ENCODE measurements around the gene DIP2A. TPM values are rescaled to one million over a fixed set of nuclear protein-coding genes. Genes with fewer than 3 reads are reported as not detected.

Gene DIP2A
- total and polyA plus RNA-seq, 2 of the 8 experiments (the other 6 are each of a cell fraction or from before 2014, with no cell fraction given), result 16.0 to 27.1 TPM

DNA sequence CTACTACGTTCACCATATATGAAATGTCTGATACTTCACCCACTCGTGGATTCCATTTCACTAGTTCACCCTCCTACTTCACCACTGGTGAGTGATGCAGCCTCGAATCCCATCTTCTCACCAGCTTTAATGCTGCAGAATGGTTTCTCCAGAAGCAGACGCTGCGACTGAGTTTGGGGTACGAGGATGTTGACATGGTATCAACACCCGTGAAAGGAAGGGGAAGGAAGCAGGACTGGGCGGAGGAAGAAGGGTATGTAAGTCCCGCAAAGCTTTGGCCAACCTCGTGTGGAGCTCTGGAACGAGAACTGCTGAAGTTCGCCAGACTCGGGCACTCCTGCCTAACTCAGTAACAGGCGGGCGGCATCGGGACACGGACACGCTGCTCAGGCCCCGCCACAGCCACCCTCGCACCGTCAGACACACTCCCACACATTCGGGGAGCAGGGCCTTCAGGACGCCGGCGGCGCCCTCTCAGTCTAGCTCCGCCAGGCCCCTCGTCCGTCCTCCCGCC, 833 bp upstream of the DIP2A start (continued):
- TF ChIP-seq KDM4A (IDR thresholded peaks at IDR 0.05; ENCODE audit: low read depth, low read length, severe bottlenecking), result peak; percentile 83
